ENCODE data around the gene NR6A1. TPM values are rescaled to one million over a fixed set of nuclear protein-coding genes. Genes with fewer than 3 reads are reported as not detected.

NR6A1 gene
- total and polyA plus RNA-seq, 2 experiments from 2014 or later = 44.2 to 139 TPM

- Histone ChIP-seq H3K4me2 (peak overlapping the region; percentile 73), H2AFZ (no peak overlapping the region), H3K36me3 (ENCODE audit: insufficient read depth) (no peaks in the 10 kb centered on the region), H3K4me3 (peak overlapping the region; percentile 56), H3K9me2 (ENCODE audit: insufficient read depth) (no peaks in the 10 kb centered on the region), H3K79me2 (replicated peaks; ENCODE audit: insufficient read depth) (peaks cover 75% of the 10 kb centered on the region), H3K4me1 (ENCODE audit: insufficient read depth) (peaks cover 69% of the 10 kb centered on the region), H4K20me1 (replicated peaks; ENCODE audit: insufficient read depth) (peaks cover 19% of the 10 kb centered on the region), H3K27ac (ENCODE audit: low read depth) (no peak overlapping the region), H3F3A (replicated peaks; ENCODE audit: low read depth) (no peaks in the 10 kb centered on the region; the same call in 1 of the 2 replicates), H3K27me3 (ENCODE audit: insufficient read depth) (peaks cover 37% of the 10 kb centered on the region)
- TF ChIP-seq CTCF (conservative IDR thresholded peaks at IDR 0.05; ENCODE audit: low read depth in 2 of 2) (peak in 1 of 2 experiments; percentile 39; a peak in 3 of 4 replicates), ZNF114 (CRISPR knock-in tag; IDR thresholded peaks at IDR 0.05) (no peak)
- Mint-ChIP-seq H3K4me1 (peaks cover 61% of the 10 kb centered on the region), H3K9me3 (no peaks in the 10 kb centered on the region), H3K4me3 (peak overlapping the region; percentile 80), H3K36me3 (ENCODE audit: low read depth) (no peaks in the 10 kb centered on the region), H3K27me3 (ENCODE audit: insufficient read depth, low read depth, poor library complexity) (peaks cover 13% of the 10 kb centered on the region), H3K27ac (peak overlapping the region; percentile 87; the same call in 1 of the 2 replicates)
- DNase-seq (ENCODE audit: low spot score) = peak; percentile 38
- ATAC-seq = no peak
Measured at GRCh38 chr9:124766815-124767554, 4.1 kb downstream of the NR6A1 start.

- H3F3A ChIP-seq (replicated peaks; ENCODE audit: low read depth) = no peaks in the 10 kb centered on the region; the same call in 1 of the 2 replicates
- H3K27me3 ChIP-seq (ENCODE audit: insufficient read depth) = peaks cover 37% of the 10 kb centered on the region
- Mint-ChIP-seq H3K4me3 (peak overlapping the region; percentile 80), H3K27me3 (ENCODE audit: insufficient read depth, low read depth, poor library complexity) (peaks cover 7% of the 10 kb centered on the region), H3K36me3 (ENCODE audit: low read depth) (no peaks in the 10 kb centered on the region), H3K9me3 (no peaks in the 10 kb centered on the region), H3K27ac (peak overlapping the region; percentile 87), H3K4me1 (peaks cover 67% of the 10 kb centered on the region)
- H3K27ac ChIP-seq (ENCODE audit: low read depth) = no peak overlapping the region
- DNase-seq (ENCODE audit: low spot score) = no peak
- no peak for ATAC-seq
- peak overlapping the region; percentile 73 for H3K4me2 ChIP-seq
- H3K79me2 ChIP-seq (replicated peaks; ENCODE audit: insufficient read depth) = peaks cover 76% of the 10 kb centered on the region
- H3K4me3 ChIP-seq = peak overlapping the region; percentile 56
- H2AFZ ChIP-seq = no peak overlapping the region
- no peaks in the 10 kb centered on the region for H3K9me2 ChIP-seq (ENCODE audit: insufficient read depth)
- H4K20me1 ChIP-seq (replicated peaks; ENCODE audit: insufficient read depth) = peaks cover 19% of the 10 kb centered on the region
- peaks cover 75% of the 10 kb centered on the region for H3K4me1 ChIP-seq (ENCODE audit: insufficient read depth)
- H3K36me3 ChIP-seq (ENCODE audit: insufficient read depth) = no peaks in the 10 kb centered on the region
- TF ChIP-seq JUNB (IDR thresholded peaks at IDR 0.05; ENCODE audit: unreplicated experiment) (no peak), EZH2 (IDR thresholded peaks at IDR 0.05; ENCODE audit: low read depth, unreplicated experiment) (no peak), ETS1 (IDR thresholded peaks at IDR 0.05) (no peak), REST (IDR thresholded peaks at IDR 0.05; ENCODE audit: unreplicated experiment) (no peak), ZNF462 (CRISPR knock-in tag; IDR thresholded peaks at IDR 0.05) (no peak), POLR2AphosphoS5 (IDR thresholded peaks at IDR 0.05; ENCODE audit: low read depth) (no peak)
Measured at GRCh38 chr9:124766326-124766725, 4.8 kb downstream of the NR6A1 start.
